Measurements from ENCODE around the gene TBL3.

TBL3 gene

DNA sequence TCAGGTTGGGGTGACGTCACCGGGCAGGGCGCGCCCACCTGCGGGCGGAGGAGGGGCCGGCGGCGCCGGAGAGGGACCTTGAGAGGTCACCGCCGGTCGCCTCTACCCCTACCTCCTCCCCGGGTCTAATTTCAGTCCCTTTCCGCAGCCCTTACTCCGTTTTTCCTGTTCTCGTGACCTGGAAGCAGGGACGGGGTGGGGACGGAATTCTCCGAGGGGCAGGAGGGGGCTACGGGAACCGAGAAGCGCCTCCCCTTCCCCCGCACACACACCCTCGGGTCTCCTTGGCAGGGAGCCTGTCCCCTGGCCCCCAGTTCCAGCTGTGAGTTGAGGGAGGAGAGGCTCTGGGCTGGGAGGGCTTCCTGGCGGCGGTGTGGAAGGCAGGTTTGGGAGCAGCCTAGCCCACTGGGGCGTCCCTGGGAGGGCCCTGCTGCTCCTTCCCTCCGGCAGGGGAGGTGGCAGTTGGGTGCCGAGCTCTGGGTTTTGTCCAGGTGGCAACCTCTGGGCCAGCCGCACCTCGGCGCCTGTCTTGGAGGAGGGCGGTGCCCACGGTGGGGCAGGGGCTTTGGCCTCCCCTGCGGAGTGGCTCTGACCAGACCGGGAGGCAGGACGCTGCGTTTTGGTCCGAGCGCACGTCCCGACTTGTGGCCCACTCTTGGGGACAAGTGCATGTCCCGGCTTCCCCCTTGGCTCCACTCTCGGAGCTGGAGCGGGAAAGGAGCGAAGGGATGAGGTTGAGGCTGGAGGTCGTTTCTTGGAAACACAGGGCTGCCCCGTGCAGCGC, 18.7 kb downstream of the TBL3 start:
- FAIRE-seq = peak; percentile 51
- DNase-seq (ENCODE audit: insufficient read length) = no peak
- no peak for TF ChIP-seq POLR2AphosphoS5 (IDR thresholded peaks at IDR 0.05; ENCODE audit: low read depth, low read length)
- peak; percentile 7; the same call in 1 of the 2 replicates for TF ChIP-seq POLR2A (IDR thresholded peaks at IDR 0.05; ENCODE audit: low read depth, low read length)
- no peak for TF ChIP-seq TAF1 (IDR thresholded peaks at IDR 0.05; ENCODE audit: borderline replicate concordance, low read depth, low read length)

DNA sequence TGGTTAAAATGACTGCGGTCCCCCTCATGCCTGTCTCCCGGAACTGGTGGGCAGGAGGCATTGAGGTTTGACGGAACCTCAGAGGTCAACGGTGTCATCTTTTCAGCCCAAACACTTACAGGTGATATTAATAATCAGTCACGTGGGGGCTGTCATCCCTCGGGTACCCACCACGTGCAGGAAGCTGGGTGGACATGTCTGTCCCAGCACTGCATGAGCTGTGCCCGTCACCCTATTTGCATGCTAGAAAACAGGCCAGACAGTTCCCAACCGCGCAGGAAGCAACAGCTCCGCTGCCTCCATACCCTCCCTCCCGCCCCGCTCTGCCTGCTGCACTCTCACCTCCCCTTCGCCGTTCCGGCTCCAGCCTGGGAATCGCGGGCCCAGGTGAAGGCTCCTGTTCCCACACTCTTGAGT, 19.3 kb downstream of the TBL3 start:
- DNase-seq (ENCODE audit: insufficient read length) (no peak), FAIRE-seq (peak; percentile 83)

DNA sequence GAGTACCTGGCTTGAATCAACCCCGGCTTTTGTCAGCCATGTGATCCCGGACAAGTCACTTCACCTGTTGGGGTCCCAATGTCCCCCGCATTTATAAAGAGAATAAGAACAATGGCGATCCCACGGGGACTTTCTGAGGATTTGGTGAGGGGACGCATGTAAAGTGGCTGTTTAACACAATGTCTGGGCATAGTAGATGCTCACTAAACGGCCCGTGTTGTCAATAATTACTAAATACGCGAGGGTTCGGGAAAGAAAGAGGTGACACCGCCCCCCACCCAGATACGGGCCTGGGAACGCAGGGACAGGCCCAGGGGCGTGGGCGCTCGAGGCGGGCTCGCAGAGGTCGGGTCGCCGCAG, 19.7 kb downstream of the TBL3 start:
- DNase-seq (ENCODE audit: insufficient read length) = no peak
- no peak for FAIRE-seq
- TF ChIP-seq POLR2A (IDR thresholded peaks at IDR 0.05; ENCODE audit: low read depth, low read length) (no peak), POLR2AphosphoS5 (IDR thresholded peaks at IDR 0.05; ENCODE audit: low read depth, low read length) (no peak), TAF1 (IDR thresholded peaks at IDR 0.05; ENCODE audit: borderline replicate concordance, low read depth, low read length) (no peak)

More for the DNA sequence above, 19.3 kb downstream of the TBL3 start:
- TF ChIP-seq POLR2AphosphoS5 (IDR thresholded peaks at IDR 0.05; ENCODE audit: low read depth, low read length) (no peak), POLR2A (IDR thresholded peaks at IDR 0.05; ENCODE audit: low read depth, low read length) (peak; percentile 31; the same call in 1 of the 2 replicates)

DNA sequence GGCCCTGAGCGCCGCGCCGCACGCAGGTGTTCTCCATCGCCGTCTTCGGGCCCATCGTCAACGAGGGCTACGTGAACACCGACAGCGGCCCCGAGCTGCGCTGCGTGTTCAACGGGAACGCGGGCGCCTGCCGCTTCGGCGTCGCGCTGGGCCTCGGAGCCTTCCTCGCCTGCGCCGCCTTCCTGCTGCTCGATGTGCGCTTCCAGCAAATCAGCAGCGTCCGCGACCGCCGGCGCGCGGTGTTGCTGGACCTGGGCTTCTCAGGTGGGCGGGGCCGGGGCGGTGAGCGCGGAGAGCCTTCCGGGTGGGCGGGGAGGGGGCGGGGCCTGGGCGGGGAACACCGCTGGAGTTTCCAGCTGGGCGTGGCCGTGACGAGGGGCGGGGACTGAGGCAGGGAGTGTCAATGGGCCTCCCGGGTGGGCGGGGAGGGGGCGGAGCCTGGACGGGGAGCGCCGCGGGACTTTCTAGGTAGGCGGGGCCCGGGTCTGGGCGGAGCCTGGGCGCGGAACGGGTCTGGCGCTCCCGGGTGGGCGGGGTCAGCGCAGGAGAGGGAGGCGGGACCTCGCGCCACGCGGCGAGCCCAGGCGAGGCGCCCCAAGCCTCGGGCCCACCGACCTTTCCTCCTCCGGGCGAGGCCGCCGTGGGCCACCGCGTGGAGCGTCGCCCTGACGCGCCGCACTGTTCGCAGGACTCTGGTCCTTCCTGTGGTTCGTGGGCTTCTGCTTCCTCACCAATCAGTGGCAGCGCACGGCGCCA, 20.3 kb downstream of the TBL3 start:
- DNase-seq (ENCODE audit: insufficient read length) (peak; percentile 98), FAIRE-seq (peak; percentile 89)
- peak; percentile 63 for TF ChIP-seq POLR2A (IDR thresholded peaks at IDR 0.05; ENCODE audit: low read depth, low read length)
- TF ChIP-seq POLR2AphosphoS5 (IDR thresholded peaks at IDR 0.05; ENCODE audit: low read depth, low read length) = no peak

DNA sequence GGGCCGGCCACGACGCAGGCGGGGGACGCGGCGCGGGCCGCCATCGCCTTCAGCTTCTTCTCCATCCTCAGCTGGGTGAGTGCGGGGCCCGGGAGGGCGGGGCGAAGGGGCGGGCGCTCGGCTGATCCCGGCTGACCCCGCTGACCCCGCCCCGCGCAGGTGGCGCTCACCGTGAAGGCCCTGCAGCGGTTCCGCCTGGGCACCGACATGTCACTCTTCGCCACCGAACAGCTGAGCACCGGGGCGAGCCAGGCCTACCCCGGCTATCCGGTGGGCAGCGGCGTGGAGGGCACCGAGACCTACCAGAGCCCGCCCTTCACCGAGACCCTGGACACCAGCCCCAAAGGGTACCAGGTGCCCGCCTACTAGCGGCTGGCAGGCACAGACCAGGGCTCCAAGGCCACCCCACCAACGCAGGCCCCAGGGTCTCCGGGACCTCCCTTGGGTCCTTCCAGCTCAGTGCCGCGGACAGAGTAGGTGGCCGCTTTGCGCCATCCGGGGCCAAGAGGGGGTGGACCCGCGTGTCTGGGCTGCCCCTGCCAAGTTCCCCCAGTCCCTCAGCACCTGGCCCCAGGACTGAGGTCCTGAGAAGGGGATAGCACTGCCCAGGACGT, 21.0 kb downstream of the TBL3 start:
- no peak for DNase-seq (ENCODE audit: insufficient read length)
- no peak for TF ChIP-seq POLR2AphosphoS5 (IDR thresholded peaks at IDR 0.05; ENCODE audit: low read depth, low read length)
- TF ChIP-seq TAF1 (IDR thresholded peaks at IDR 0.05; ENCODE audit: borderline replicate concordance, low read depth, low read length) = no peak
- TF ChIP-seq POLR2A (IDR thresholded peaks at IDR 0.05; ENCODE audit: low read depth, low read length) = no peak
- no peak for FAIRE-seq

DNA sequence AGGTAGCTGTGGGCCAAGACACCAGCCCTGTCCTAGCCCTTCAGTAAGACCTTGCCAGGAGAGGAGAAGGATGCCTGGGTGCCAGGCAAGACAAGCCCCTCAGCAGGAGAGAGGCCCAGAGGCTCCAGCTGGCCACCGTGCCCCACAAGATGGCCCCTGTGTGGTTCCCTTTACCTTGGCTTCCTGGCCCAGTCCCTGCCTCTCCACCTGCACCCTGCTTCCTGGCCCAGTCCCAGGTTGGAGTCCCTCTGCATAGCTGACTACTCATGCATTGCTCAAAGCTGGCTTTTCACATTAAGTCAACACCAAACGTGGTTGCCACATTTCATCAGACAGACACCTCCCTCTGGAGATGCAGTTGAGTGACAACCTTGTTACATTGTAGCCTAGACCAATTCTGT, 21.9 kb downstream of the TBL3 start:
- no peak for FAIRE-seq
- TF ChIP-seq POLR2AphosphoS5 (IDR thresholded peaks at IDR 0.05; ENCODE audit: low read depth, low read length) = no peak
- no peak for TF ChIP-seq POLR2A (IDR thresholded peaks at IDR 0.05; ENCODE audit: low read depth, low read length)
- TF ChIP-seq TAF1 (IDR thresholded peaks at IDR 0.05; ENCODE audit: borderline replicate concordance, low read depth, low read length) = no peak
- DNase-seq (ENCODE audit: insufficient read length) = no peak

DNA sequence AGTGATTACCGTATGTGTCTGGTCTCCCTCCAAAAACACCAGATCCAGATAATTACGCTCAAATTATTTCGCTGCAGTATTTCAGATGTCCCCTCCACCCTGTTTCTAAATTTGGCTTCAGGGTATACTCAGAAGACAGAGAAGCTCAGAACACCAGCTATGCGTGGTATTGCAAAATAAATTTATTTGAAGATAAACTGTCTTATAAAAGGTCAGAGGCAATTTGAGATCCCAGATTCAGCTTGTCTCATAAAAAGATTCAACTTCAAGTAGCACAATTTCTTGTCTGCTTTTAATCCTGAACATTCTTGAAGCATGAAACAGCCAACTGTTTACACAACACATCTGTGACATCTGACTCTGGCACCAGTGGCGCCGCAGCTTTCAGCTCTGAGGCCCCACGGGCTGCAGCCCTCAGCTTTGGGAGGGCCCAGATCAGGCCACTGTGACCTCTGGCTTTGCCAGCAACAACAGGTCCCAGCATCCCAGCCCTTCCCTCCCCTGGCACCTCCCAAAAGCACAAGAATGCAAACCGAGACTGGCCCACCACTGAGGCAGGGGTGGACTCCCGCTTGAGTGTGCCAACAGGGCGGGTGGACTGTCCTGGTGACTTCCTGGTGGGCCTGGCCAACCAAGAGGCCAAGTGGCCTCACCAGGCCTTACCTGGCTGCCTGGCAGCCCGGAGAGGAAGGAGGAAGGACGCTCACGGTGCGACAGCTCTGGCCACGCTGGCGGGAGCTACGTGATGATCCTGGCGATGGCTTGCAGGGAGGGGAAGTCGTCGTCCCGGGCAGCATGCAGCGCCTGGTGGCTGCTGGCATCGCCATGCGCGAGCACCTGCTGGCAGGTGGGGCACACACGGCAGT, 25.9 kb downstream of the TBL3 start:
- DNase-seq (ENCODE audit: insufficient read length) (no peak), FAIRE-seq (no peak)
- 0 out of 2 replicates have a peak, but pooled peaks have one; percentile 2 for TF ChIP-seq POLR2A (IDR thresholded peaks at IDR 0.05; ENCODE audit: low read depth, low read length)
- no peak for TF ChIP-seq TAF1 (IDR thresholded peaks at IDR 0.05; ENCODE audit: borderline replicate concordance, low read depth, low read length)
- no peak for TF ChIP-seq POLR2AphosphoS5 (IDR thresholded peaks at IDR 0.05; ENCODE audit: low read depth, low read length)

DNA sequence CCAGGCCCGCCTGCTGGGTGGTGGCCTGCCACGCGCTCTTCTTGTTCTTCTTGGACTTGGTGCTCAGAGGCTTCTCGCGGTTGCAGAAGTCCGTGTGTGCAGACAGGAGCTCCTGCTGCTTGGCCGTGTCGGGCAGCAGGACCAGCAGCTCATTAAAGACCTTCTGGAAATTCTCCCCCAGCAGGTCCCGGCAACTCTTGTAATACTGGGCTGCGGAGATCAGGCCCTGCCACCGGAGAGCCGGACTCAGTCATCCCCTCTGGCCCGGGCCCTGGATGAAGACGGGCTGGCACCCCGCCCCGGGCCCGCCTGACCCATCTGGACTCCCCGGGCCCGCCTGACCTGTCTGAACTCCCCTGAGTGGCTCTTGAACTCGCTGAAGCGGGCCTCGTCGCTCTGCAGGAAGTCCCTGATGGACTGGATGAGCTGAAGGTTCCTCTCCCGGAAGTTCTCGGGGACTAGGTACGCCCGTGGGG, 26.5 kb downstream of the TBL3 start:
- FAIRE-seq = no peak
- DNase-seq (ENCODE audit: insufficient read length) = no peak
- TF ChIP-seq POLR2AphosphoS5 (IDR thresholded peaks at IDR 0.05; ENCODE audit: low read depth, low read length) (no peak), TAF1 (IDR thresholded peaks at IDR 0.05; ENCODE audit: borderline replicate concordance, low read depth, low read length) (no peak), POLR2A (IDR thresholded peaks at IDR 0.05; ENCODE audit: low read depth, low read length) (no peak)

DNA sequence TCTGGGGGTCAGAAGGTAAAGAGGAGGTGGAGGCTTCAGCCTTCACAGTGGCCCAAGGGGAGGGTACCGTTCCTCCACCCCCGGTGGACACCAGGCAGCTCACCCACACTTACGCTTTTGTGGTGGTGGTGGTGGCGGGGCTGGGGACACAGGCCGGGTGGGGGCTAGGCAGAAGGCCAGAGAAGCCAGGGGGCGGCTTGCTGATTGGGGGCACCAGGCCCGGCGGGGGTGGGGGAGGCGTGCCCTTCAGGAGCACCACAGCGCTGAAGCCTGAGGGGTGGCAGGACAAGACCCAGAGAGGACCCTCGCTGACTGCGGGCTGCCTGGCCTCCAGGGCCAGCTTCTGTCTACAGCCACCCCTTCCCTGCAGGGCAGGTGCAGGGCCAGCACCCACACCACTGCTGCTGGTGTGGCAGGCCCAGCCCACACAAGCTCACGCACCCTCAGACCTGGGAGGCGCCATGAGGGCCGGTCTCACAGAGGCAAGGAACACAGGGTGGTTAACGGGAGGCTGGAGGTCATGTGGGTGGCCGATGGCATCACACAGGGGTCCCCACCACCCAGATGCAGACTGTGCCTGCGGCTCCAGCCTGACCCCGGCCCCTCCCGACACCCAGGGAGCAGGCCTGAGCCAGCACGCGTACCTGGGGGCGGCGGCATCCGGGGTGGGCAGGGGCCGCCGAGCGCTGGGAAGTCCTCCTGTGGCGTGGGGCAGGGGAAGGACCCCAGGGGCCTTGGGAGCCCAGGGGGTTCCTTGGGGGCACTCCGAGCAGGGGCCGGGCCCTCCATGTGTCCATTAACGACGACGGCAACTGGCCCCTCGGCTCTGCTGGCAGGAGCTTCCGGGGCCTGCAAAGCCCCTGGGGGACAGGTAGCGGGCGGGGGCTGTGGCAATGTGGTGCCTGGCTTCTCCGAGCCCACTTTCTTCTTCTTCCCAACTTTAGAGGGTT, 27.3 kb downstream of the TBL3 start:
- no peak for FAIRE-seq
- DNase-seq (ENCODE audit: insufficient read length) = no peak
- TF ChIP-seq POLR2AphosphoS5 (IDR thresholded peaks at IDR 0.05; ENCODE audit: low read depth, low read length) = peak; percentile 18; the same call in 1 of the 2 replicates
- no peak for TF ChIP-seq TAF1 (IDR thresholded peaks at IDR 0.05; ENCODE audit: borderline replicate concordance, low read depth, low read length)
